NCI-H128 (cell line): ENCODE data around the gene WDR62.
"Not testable (repeated sequence)": the region's sequence is repeated elsewhere in the genome, so short reads cannot be mapped to it uniquely, and the experiment has no call there.

Experiments
- DNase-seq: peaks from one replicate; lab custom pipeline; 2025; ENCODE audit not compliant: unreplicated experiment; lab: John Stamatoyannopoulos, UW

Gene WDR62

GRCh38 chr19:36106991-36107390, 52.3 kb downstream of the WDR62 start:
- DNase-seq = no peak

GRCh38 chr19:36108684-36109083, 54.0 kb downstream of the WDR62 start:
- no peak for DNase-seq

- DNase-seq = no peak
These were observed 55.9 kb downstream of the WDR62 start, which contains the start of gene OVOL3 for GRCh38 chr19:36110487-36111199. Gene OVOL3 (plus strand): TSS chr19:36111143. CDS start chr19:36111203, 60 bp downstream.

GRCh38 chr19:36111200-36111539, 56.5 kb downstream of the WDR62 start:
- DNase-seq = no peak

GRCh38 chr19:36112678-36113077, 58.0 kb downstream of the WDR62 start:
- DNase-seq = no peak

GRCh38 chr19:36113425-36113824, 58.7 kb downstream of the WDR62 start:
- DNase-seq = no peak

GRCh38 chr19:36113894-36114720, 59.4 kb downstream of the WDR62 start:
- DNase-seq = no peak

GRCh38 chr19:36114721-36115452, 60.2 kb downstream of the WDR62 start, which contains the start of gene POLR2I:
Gene POLR2I (minus strand): TSS chr19:36114875. CDS start chr19:36114856, 19 bp downstream.
- peak; percentile 99 for DNase-seq

GRCh38 chr19:36115453-36116343, 61.0 kb downstream of the WDR62 start, which contains the start of gene TBCB:
Gene TBCB (plus strand): TSS chr19:36115468. CDS start chr19:36115561, 93 bp downstream.
- peak; percentile 60 for DNase-seq

- DNase-seq = no peak
These were observed 61.6 kb downstream of the WDR62 start for GRCh38 chr19:36116344-36116637.

- DNase-seq = no peak
These were observed 65.6 kb downstream of the WDR62 start for GRCh38 chr19:36120092-36120983.

GRCh38 chr19:36120984-36121358, 66.3 kb downstream of the WDR62 start:
- DNase-seq = no peak

- DNase-seq = no peak
These were observed 66.9 kb downstream of the WDR62 start for GRCh38 chr19:36121486-36122124.

GRCh38 chr19:36125557-36125956, 70.9 kb downstream of the WDR62 start:
- no peak for DNase-seq

- DNase-seq = no peak
These were observed 73.7 kb downstream of the WDR62 start for GRCh38 chr19:36128392-36128736.

GRCh38 chr19:36131221-36131620, 76.5 kb downstream of the WDR62 start:
- DNase-seq = not testable (repeated sequence)

- DNase-seq = not testable (repeated sequence)
These were observed 80.2 kb downstream of the WDR62 start for GRCh38 chr19:36134867-36135266.

- no peak for DNase-seq
These were observed 82.4 kb downstream of the WDR62 start for GRCh38 chr19:36136964-36137686.

GRCh38 chr19:36139120-36139472, 84.4 kb downstream of the WDR62 start:
- DNase-seq = no peak
